ENCODE measurements around the gene CTBP2. TPM values are rescaled to one million over a fixed set of nuclear protein-coding genes. Genes with fewer than 3 reads are reported as not detected.

Gene CTBP2
- total RNA-seq, 3 donors from 2014 or later (not counting 1 experiment from before 2014, with no cell fraction given), result 120 to 179 (median 124) TPM

DNA sequence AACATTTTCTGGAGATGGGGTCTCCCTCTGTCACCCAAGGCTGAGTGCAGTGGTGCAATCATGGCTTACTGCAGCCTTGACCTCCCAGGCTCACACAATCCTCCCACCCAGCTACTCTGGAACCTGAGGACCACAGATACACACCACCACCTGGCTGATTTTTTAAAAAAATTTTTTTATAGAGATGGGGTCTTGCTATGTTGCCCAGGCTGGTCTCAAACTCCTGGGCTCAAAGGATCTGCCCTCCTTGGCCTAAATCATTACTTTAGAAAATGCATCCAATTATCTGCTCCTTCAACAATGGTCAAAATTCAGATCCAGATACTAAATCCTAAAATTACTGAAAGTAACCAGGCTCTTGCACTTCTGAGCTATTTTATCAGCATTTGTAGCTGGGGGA is 55.2 kb downstream of the CTBP2 start:
- H3K27me3 Mint-ChIP-seq (ENCODE audit: low read depth in 2 of 2), result no peaks in the 10 kb centered on the region
- no peak overlapping the region for H3K4me3 Mint-ChIP-seq
- H3K9me3 ChIP-seq (ENCODE audit: control insufficient read depth, insufficient read depth, low read length), result no peaks in the 10 kb centered on the region
- H3K36me3 Mint-ChIP-seq, result peaks cover 10% of the 10 kb centered on the region
- H3K27me3 ChIP-seq (ENCODE audit: control insufficient read depth, insufficient read depth, low read length), result no peaks in the 10 kb centered on the region
- DNase-seq (no peak), ATAC-seq (no peak)
- H3K27ac Mint-ChIP-seq, result peak overlapping the region; percentile 71 to 93
- peaks cover 31% of the 10 kb centered on the region for H3K4me1 ChIP-seq (ENCODE audit: control insufficient read depth, insufficient read depth, low read length)
- H3K36me3 ChIP-seq (ENCODE audit: control insufficient read depth, insufficient read depth, low read length), result peaks cover 18% of the 10 kb centered on the region
- no peaks in the 10 kb centered on the region for H3K9me3 Mint-ChIP-seq
- intact Hi-C loops (cut with micrococcal nuclease), result no loop called here
- no peak overlapping the region for H3K4me3 ChIP-seq (ENCODE audit: low read length)
- TF ChIP-seq, protein P1, sequence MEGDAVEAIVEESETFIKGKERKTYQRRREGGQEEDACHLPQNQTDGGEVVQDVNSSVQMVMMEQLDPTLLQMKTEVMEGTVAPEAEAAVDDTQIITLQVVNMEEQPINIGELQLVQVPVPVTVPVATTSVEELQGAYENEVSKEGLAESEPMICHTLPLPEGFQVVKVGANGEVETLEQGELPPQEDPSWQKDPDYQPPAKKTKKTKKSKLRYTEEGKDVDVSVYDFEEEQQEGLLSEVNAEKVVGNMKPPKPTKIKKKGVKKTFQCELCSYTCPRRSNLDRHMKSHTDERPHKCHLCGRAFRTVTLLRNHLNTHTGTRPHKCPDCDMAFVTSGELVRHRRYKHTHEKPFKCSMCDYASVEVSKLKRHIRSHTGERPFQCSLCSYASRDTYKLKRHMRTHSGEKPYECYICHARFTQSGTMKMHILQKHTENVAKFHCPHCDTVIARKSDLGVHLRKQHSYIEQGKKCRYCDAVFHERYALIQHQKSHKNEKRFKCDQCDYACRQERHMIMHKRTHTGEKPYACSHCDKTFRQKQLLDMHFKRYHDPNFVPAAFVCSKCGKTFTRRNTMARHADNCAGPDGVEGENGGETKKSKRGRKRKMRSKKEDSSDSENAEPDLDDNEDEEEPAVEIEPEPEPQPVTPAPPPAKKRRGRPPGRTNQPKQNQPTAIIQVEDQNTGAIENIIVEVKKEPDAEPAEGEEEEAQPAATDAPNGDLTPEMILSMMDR (IDR thresholded peaks at IDR 0.05), result no peak
- peaks cover 77 to 90% of the 10 kb centered on the region in 2 donors for H3K4me1 Mint-ChIP-seq
- H3K27ac ChIP-seq (ENCODE audit: low read length), result no peak overlapping the region

DNA sequence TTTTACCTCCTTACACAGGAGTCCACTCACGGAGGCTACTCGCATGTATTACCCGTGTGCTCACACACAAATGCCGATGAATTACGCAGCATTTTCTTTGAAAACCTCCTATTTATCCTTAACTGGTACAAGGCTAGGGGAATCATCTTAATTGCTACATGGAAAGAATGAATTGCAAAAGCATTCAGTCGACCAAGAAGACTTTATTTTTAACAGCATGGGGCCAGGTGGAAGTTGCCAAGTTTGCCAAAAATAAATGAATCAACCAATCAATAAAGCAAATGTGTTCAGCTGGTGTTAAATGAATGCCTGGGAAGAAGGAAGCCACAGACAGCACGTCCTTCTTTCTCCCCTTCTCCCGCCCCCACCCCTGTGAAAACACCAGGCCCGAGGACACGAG is 55.8 kb downstream of the CTBP2 start:
- no peak for DNase-seq
- H3K27me3 ChIP-seq (ENCODE audit: control insufficient read depth, insufficient read depth, low read length), result no peaks in the 10 kb centered on the region
- H3K4me3 ChIP-seq (ENCODE audit: low read length), result no peak overlapping the region
- H3K27ac Mint-ChIP-seq, result peak overlapping the region; percentile 84 to 85
- H3K9me3 Mint-ChIP-seq, result no peaks in the 10 kb centered on the region
- peaks cover 82 to 90% of the 10 kb centered on the region in 2 donors for H3K4me1 Mint-ChIP-seq
- peaks cover 28% of the 10 kb centered on the region for H3K4me1 ChIP-seq (ENCODE audit: control insufficient read depth, insufficient read depth, low read length)
- no peak overlapping the region for H3K4me3 Mint-ChIP-seq
- no peaks in the 10 kb centered on the region for H3K27me3 Mint-ChIP-seq (ENCODE audit: low read depth in 2 of 2)
- 90% methylated on average over 7 of the region's 10 CpGs for WGBS (ENCODE audit: insufficient coverage)
- no peak overlapping the region for H3K27ac ChIP-seq (ENCODE audit: low read length)
- H3K36me3 Mint-ChIP-seq, result peaks cover 10% of the 10 kb centered on the region
- TF ChIP-seq, protein P1 (IDR thresholded peaks at IDR 0.05), result no peak
- ATAC-seq, result no peak
- H3K36me3 ChIP-seq (ENCODE audit: control insufficient read depth, insufficient read depth, low read length), result peaks cover 17% of the 10 kb centered on the region
- H3K9me3 ChIP-seq (ENCODE audit: control insufficient read depth, insufficient read depth, low read length), result no peaks in the 10 kb centered on the region
- intact Hi-C loops (cut with micrococcal nuclease), result no loop called here

DNA sequence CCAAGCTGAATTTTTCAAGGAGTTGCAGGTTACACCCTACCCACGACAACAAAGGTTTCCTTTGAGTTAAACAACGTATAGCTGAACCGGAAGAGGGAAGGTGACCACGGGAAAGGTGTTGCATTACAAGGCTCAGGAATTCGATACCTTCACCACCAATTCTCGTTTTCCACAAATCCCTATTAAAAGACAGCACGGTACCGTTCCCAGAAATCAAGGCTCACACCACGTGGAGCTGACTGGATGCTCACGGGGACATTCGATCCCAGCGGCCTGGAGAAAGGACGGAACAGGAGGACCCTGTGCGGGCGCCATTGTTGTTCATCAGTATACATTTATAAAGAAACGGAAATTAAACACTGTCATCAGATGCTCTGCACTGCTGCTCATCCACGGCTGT is 56.4 kb downstream of the CTBP2 start:
- TF ChIP-seq, protein P1 (IDR thresholded peaks at IDR 0.05), result no peak
- 88% methylated on average over 17 of the region's 17 CpGs for WGBS (ENCODE audit: insufficient coverage)
- H3K27ac ChIP-seq (ENCODE audit: low read length), result no peak overlapping the region
- no peak for ATAC-seq
- H3K36me3 ChIP-seq (ENCODE audit: control insufficient read depth, insufficient read depth, low read length), result peaks cover 15% of the 10 kb centered on the region
- Mint-ChIP-seq H3K27me3 (ENCODE audit: low read depth in 2 of 2) (no peaks in the 10 kb centered on the region), H3K4me1 (peaks cover 84 to 91% of the 10 kb centered on the region in 2 donors), H3K36me3 (peaks cover 10% of the 10 kb centered on the region), H3K9me3 (no peaks in the 10 kb centered on the region), H3K27ac (peak overlapping the region; percentile 84 to 85), H3K4me3 (no peak overlapping the region)
- H3K4me3 ChIP-seq (ENCODE audit: low read length), result no peak overlapping the region
- no peaks in the 10 kb centered on the region for H3K27me3 ChIP-seq (ENCODE audit: control insufficient read depth, insufficient read depth, low read length)
- H3K9me3 ChIP-seq (ENCODE audit: control insufficient read depth, insufficient read depth, low read length), result no peaks in the 10 kb centered on the region
- intact Hi-C loops (cut with micrococcal nuclease), result no loop called here
- no peak for DNase-seq
- H3K4me1 ChIP-seq (ENCODE audit: control insufficient read depth, insufficient read depth, low read length), result peaks cover 34% of the 10 kb centered on the region

DNA sequence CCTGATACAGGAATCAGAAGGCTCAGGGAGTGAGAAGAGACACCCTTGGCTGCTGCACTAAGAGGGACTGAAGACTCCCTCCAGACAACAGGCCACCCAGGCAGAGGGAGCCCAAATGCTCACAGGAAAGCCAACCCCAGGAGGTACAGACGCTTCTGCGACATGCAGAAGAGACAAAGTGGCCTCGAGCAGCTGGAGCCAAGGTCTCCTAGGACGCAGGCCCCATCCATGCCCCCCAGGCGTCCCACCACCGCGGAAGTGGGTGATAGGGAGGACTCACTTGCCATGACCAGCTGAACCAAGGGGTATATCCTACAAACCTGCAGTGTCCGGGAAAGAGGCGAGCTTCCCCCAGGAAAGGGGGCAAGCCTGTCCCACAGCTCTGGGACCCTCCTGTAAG is 56.9 kb downstream of the CTBP2 start:
- Histone ChIP-seq H3K27ac (ENCODE audit: low read length) (no peak overlapping the region), H3K4me3 (ENCODE audit: low read length) (no peak overlapping the region), H3K27me3 (ENCODE audit: control insufficient read depth, insufficient read depth, low read length) (no peaks in the 10 kb centered on the region), H3K9me3 (ENCODE audit: control insufficient read depth, insufficient read depth, low read length) (no peaks in the 10 kb centered on the region), H3K4me1 (ENCODE audit: control insufficient read depth, insufficient read depth, low read length) (peaks cover 39% of the 10 kb centered on the region), H3K36me3 (ENCODE audit: control insufficient read depth, insufficient read depth, low read length) (peaks cover 12% of the 10 kb centered on the region)
- H3K9me3 Mint-ChIP-seq, result no peaks in the 10 kb centered on the region
- 91% methylated on average over 9 of the region's 9 CpGs for WGBS (ENCODE audit: insufficient coverage)
- no peak overlapping the region for H3K4me3 Mint-ChIP-seq
- H3K27me3 Mint-ChIP-seq (ENCODE audit: low read depth in 2 of 2), result no peaks in the 10 kb centered on the region
- TF ChIP-seq, protein P1 (IDR thresholded peaks at IDR 0.05), result no peak
- peaks cover 84 to 91% of the 10 kb centered on the region in 2 donors for H3K4me1 Mint-ChIP-seq
- H3K27ac Mint-ChIP-seq, result peak overlapping the region; percentile 84 to 85
- DNase-seq (no peak), ATAC-seq (no peak)
- peaks cover 10% of the 10 kb centered on the region for H3K36me3 Mint-ChIP-seq
- intact Hi-C loops (cut with micrococcal nuclease), result no loop called here

All from natural killer cell (primary cell).